Measurements from ENCODE around the gene PPP1R37. TPM values are rescaled to one million over a fixed set of nuclear protein-coding genes. Genes with fewer than 3 reads are reported as not detected.

Gene PPP1R37
- total and polyA plus RNA-seq, 2 of the 13 experiments (the other 11 are each of a cell fraction or from before 2014, with no cell fraction given), result 9.0 to 14.3 TPM

DNA sequence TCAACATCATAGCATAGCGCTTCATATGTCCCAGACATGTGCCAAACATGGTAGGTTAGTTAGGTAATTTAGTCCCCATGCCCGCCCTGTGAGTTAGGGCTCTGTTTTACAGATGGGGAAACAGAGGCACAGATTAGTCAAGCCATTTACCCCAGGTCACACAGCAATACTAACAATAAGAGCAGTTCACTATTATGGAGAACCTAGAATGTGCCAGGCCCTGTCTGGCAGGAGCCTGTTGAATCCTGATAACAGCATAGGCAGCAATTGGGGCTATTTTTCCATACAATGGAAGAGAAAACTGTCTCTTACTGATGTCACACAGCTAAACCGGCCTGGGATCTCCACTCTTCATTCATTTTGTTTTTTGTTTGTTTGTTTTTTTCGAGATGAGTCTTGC is 6.5 kb upstream of the PPP1R37 start (continued):
- TF ChIP-seq ZNF569 (CRISPR knock-in tag; IDR thresholded peaks at IDR 0.05; ENCODE audit: borderline replicate concordance), result no peak
- no peak for TF ChIP-seq HNRNPUL1 (IDR thresholded peaks at IDR 0.05; ENCODE audit: low read depth, low read length)
- no peak for TF ChIP-seq HNF4A (CRISPR knock-in tag; IDR thresholded peaks at IDR 0.05)
- TF ChIP-seq ZNF253 (CRISPR knock-in tag; IDR thresholded peaks at IDR 0.05; ENCODE audit: borderline replicate concordance), result no peak

DNA sequence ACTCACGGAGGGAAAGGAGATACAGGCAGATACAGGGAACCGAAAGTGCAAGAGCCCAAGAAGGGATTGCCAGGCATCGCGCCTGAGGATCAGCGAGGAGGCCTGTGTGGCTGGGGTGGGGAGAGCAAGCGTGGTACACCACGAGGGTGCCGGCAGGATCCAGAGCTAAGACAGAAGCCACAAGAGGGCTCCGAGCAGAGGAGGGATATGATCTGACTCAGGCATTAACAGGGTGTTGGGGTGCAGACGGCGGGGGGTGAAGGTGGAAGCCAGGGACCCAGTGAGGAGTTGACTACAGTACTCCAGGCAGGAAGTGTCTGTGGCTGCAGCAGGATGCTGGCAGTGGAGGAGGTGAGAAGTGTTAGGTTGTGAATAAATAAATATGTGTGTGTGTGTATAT is 5.4 kb upstream of the PPP1R37 start:
- no peak for FAIRE-seq
- no peak overlapping the region for H3K4me3 ChIP-seq (replicated peaks in 1 of 3; ENCODE audit: insufficient read depth in 1 of 3, low read depth in 2 of 3, low read length in 3 of 3)

More for the DNA sequence above, 5.4 kb upstream of the PPP1R37 start:
- Histone ChIP-seq H3K36me3 (replicated peaks in 1 of 2; ENCODE audit: control insufficient read depth in 1 of 2, insufficient read depth in 2 of 2, low read length in 2 of 2) (peaks cover 5 to 31% of the 10 kb centered on the region in 2 experiments; a peak in 4 of 5 replicates), H2AFZ (ENCODE audit: low read length) (no peak overlapping the region), H3K27ac (ENCODE audit: extremely low read length, insufficient read depth, low read length) (no peak overlapping the region), H3K4me2 (ENCODE audit: low read depth, low read length) (no peak overlapping the region), H3K9ac (ENCODE audit: insufficient read depth, low read depth, low read length) (no peak overlapping the region), H3K27me3 (ENCODE audit: control insufficient read depth in 1 of 2, insufficient read depth in 2 of 2, low read length in 2 of 2) (no peaks in the 10 kb centered on the region), H3K79me2 (ENCODE audit: insufficient read depth, low read length) (peaks cover 10% of the 10 kb centered on the region), H3K4me1 (ENCODE audit: insufficient read depth, low read length) (peaks cover 5% of the 10 kb centered on the region), H3K9me3 (ENCODE audit: low read length) (no peaks in the 10 kb centered on the region), H4K20me1 (ENCODE audit: insufficient read depth, low read length) (no peaks in the 10 kb centered on the region)
- intact Hi-C loops (cut with micrococcal nuclease; ENCODE audit: unreplicated experiment), result no loop called here
- no TSS peak for BruUV-seq (replicated peaks)
- TF ChIP-seq PAF1 (CRISPR knock-in tag; IDR thresholded peaks at IDR 0.05), result no peak
- TF ChIP-seq TGIF2 (CRISPR knock-in tag; IDR thresholded peaks at IDR 0.05), result no peak
- peak; percentile 23 for TF ChIP-seq AGO2 (optimal IDR thresholded peaks at IDR 0.05; ENCODE audit: low read depth, low read length)
- TF ChIP-seq ARNTL (CRISPR knock-in tag; IDR thresholded peaks at IDR 0.05), result no peak
- TF ChIP-seq, protein P1, sequence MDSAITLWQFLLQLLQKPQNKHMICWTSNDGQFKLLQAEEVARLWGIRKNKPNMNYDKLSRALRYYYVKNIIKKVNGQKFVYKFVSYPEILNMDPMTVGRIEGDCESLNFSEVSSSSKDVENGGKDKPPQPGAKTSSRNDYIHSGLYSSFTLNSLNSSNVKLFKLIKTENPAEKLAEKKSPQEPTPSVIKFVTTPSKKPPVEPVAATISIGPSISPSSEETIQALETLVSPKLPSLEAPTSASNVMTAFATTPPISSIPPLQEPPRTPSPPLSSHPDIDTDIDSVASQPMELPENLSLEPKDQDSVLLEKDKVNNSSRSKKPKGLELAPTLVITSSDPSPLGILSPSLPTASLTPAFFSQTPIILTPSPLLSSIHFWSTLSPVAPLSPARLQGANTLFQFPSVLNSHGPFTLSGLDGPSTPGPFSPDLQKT (CRISPR knock-in tag; IDR thresholded peaks at IDR 0.05; ENCODE audit: borderline replicate concordance), result no peak
- DNase-seq (ENCODE audit: low spot score), result no peak
- ChIA-PET POLR2A (no interaction called here), CTCF (ENCODE audit: low intra/inter-chr PET ratio, low total read pairs) (no interaction called here)
- ATAC-seq, result no peak
- WGBS (ENCODE audit: low lambda C conversion rate), result 98% methylated on average over 11 of the region's 11 CpGs
- in situ Hi-C loops (cut with HindIII; ENCODE audit: extremely low pct_ligation_motif_present, low pct_unique_long_range_greater_than_20kb), result no loop called here

Data from HepG2 (cell line).